Chondrocyte (in vitro differentiated cells): ENCODE data around the gene PMVK. TPM values are rescaled to one million over a fixed set of nuclear protein-coding genes. Genes with fewer than 3 reads are reported as not detected.

Source experiments
- DNase-seq: peaks from one replicate; pipeline ENCODE4 v3.0.0; 2021; ENCODE audit warnings: mixed read lengths, low spot score
- H3K27ac Mint-ChIP-seq: one replicate; pipeline ENCODE4 v1.8.0; 2021; ENCODE audit warnings: mild to moderate bottlenecking, moderate library complexity, mixed read lengths; ENCODE audit not compliant: unreplicated experiment
- H3K27me3 Mint-ChIP-seq: 2 replicates; pipeline ENCODE4 v1.8.0; 2021; ENCODE audit warnings: low read depth, mixed read lengths
- H3K36me3 Mint-ChIP-seq: 2 replicates; pipeline ENCODE4 v1.8.0; 2021; ENCODE audit warnings: low read depth, mixed read lengths
- H3K4me1 Mint-ChIP-seq: 2 replicates; pipeline ENCODE4 v1.8.0; 2021; ENCODE audit warnings: low read depth, mild to moderate bottlenecking, mixed read lengths
- H3K4me3 Mint-ChIP-seq: one replicate; pipeline ENCODE4 v1.8.0; 2021; ENCODE audit warnings: mild to moderate bottlenecking, moderate library complexity, mixed read lengths; ENCODE audit not compliant: unreplicated experiment
- H3K9me3 Mint-ChIP-seq: 2 replicates; pipeline ENCODE4 v1.8.0; 2021; ENCODE audit warnings: low read depth, mixed read lengths
- total RNA-seq: library from RNA; stranded (reverse); gene quantifications from 3 replicates; pipeline ENCODE4 v1.2.1, GENCODE V29; 2021
- TF ChIP-seq, protein P1 (sequence below): fragments of 200-600 bp; sonication (generic); IDR thresholded peaks from 2 replicates; pipeline ENCODE4 v1.5.0; 2021; ENCODE audit warnings: antibody characterized with exemption, mild to moderate bottlenecking, moderate library complexity

Gene PMVK
- total RNA-seq, 1 donor from 2014 or later: 27.5 TPM

DNA sequence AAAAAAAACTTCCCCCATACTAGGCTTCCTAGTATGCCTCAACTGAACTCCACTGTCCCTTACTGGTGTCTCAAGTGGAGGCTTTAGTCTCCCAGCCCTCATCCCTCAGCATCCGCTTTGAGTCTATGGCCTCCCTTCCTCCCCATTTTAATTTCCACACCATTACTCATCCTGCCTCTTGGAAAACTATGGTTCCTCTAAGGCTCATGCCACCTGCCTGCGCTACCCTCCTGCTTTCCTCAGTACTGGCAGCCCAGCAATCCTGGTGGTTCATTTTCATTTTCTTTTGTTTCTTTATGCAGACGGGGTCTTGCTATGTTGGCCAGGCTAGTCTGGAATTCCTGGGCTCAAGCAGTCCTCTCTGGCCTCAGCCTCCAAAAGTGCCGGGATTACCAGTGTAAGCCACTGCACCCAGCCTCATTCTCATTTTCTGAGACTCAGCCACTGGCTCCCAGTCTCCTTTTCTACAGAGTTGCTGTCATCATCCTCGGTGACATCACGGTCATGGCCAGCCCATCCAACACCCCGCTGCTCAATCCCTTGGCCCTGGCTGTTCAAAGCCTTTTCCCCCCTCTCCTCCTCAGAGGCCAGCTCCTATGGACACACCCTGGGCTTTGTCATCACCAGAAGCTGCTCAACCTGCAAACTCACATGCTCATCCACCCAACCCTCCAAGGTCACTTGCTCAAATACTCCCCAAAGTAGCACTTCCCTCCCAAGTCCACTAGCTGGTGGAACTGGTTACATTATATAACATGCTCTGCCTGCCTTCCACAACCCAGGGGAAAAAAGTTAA, 2.3 kb upstream of the PMVK start:
- H3K4me1 Mint-ChIP-seq: peaks cover 38% of the 10 kb centered on the region
- peak overlapping the region; percentile 59 for H3K27ac Mint-ChIP-seq
- DNase-seq: no peak
- TF ChIP-seq, protein P1, sequence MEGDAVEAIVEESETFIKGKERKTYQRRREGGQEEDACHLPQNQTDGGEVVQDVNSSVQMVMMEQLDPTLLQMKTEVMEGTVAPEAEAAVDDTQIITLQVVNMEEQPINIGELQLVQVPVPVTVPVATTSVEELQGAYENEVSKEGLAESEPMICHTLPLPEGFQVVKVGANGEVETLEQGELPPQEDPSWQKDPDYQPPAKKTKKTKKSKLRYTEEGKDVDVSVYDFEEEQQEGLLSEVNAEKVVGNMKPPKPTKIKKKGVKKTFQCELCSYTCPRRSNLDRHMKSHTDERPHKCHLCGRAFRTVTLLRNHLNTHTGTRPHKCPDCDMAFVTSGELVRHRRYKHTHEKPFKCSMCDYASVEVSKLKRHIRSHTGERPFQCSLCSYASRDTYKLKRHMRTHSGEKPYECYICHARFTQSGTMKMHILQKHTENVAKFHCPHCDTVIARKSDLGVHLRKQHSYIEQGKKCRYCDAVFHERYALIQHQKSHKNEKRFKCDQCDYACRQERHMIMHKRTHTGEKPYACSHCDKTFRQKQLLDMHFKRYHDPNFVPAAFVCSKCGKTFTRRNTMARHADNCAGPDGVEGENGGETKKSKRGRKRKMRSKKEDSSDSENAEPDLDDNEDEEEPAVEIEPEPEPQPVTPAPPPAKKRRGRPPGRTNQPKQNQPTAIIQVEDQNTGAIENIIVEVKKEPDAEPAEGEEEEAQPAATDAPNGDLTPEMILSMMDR: no peak
- peak overlapping the region; percentile 7 for H3K4me3 Mint-ChIP-seq
- no peaks in the 10 kb centered on the region for H3K27me3 Mint-ChIP-seq
- H3K9me3 Mint-ChIP-seq: no peaks in the 10 kb centered on the region
- no peaks in the 10 kb centered on the region for H3K36me3 Mint-ChIP-seq

DNA sequence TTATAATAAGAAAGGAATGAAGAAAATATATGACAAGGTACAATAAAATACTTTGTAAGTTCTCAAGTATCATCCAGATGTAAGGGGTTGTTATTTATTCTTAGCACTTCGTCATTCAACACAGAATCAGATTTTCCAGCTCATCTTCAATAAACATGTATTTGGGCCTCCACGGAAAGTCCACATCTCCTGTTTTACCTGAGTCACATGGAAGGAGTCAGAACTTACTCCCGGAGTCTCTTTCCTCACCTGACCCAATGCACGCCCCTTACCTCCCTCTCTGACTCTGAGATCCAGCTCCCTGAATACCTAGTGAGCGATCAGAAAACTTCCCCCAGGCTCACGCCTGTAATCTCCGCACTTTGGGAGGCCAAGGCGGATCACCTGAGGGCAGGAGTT, 1.5 kb upstream of the PMVK start:
- DNase-seq: no peak
- peak overlapping the region; percentile 98 for H3K27ac Mint-ChIP-seq
- TF ChIP-seq, protein P1: no peak

GRCh38 chr1:154937085-154937987, 817 bp upstream of the PMVK start:
- no peaks in the 10 kb centered on the region for H3K9me3 Mint-ChIP-seq
- H3K4me3 Mint-ChIP-seq: peak overlapping the region; percentile 93
- H3K27ac Mint-ChIP-seq: peak overlapping the region; percentile 98
- TF ChIP-seq, protein P1: peak; percentile 69
- H3K4me1 Mint-ChIP-seq: peaks cover 34% of the 10 kb centered on the region
- no peaks in the 10 kb centered on the region for H3K36me3 Mint-ChIP-seq
- DNase-seq: peak; percentile 97
- H3K27me3 Mint-ChIP-seq: no peaks in the 10 kb centered on the region

More for the DNA sequence above, 1.5 kb upstream of the PMVK start:
- peak overlapping the region; percentile 93 for H3K4me3 Mint-ChIP-seq
- H3K4me1 Mint-ChIP-seq: peaks cover 34% of the 10 kb centered on the region
- no peaks in the 10 kb centered on the region for H3K9me3 Mint-ChIP-seq
- H3K36me3 Mint-ChIP-seq: no peaks in the 10 kb centered on the region
- H3K27me3 Mint-ChIP-seq: no peaks in the 10 kb centered on the region

GRCh38 chr1:154935749-154936554, 567 bp downstream of the PMVK start:
- H3K27ac Mint-ChIP-seq: peak overlapping the region; percentile 98
- no peak for DNase-seq
- no peaks in the 10 kb centered on the region for H3K9me3 Mint-ChIP-seq
- H3K4me1 Mint-ChIP-seq: peaks cover 34% of the 10 kb centered on the region
- TF ChIP-seq, protein P1: no peak
- peak overlapping the region; percentile 93 for H3K4me3 Mint-ChIP-seq
- no peaks in the 10 kb centered on the region for H3K27me3 Mint-ChIP-seq
- H3K36me3 Mint-ChIP-seq: peaks cover 3% of the 10 kb centered on the region
